NCI-H2227 treated with DMSO at 0.1 percent for 48 hours (cell line): ENCODE measurements around the gene MAPK8IP2.
"Not testable (repeated sequence)": the region's sequence is repeated elsewhere in the genome, so short reads cannot be mapped to it uniquely, and the experiment has no call there.

Experiments
- DNase-seq: peaks from one replicate; lab custom pipeline; 2025; lab: John Stamatoyannopoulos, UW

The MAPK8IP2 gene

GRCh38 chr22:50612528-50613221 is 12.1 kb downstream of the MAPK8IP2 start:
- DNase-seq = no peak

- no peak for DNase-seq
Observed at GRCh38 chr22:50613291-50613981, 12.8 kb downstream of the MAPK8IP2 start.

DNA sequence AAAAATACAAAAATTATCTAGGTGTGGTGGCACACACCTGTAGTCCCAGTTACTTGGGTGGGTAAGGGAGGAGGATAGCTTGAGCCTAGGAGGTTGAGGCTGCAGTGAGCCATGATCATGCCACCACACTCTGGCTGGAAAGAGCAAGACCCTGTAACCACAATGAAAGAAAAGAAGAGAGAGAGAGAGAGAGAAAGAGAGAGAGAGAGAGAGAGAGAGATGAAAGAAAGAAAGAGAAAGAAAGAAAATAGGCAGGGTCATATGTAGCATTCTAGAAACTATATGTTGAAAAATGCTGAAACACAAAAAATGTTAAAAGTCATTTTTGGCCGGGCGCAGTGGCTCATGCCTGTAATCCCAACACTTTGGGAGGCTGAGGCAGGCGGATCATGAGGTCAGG is 13.7 kb downstream of the MAPK8IP2 start:
- DNase-seq = not testable (repeated sequence)

DNA sequence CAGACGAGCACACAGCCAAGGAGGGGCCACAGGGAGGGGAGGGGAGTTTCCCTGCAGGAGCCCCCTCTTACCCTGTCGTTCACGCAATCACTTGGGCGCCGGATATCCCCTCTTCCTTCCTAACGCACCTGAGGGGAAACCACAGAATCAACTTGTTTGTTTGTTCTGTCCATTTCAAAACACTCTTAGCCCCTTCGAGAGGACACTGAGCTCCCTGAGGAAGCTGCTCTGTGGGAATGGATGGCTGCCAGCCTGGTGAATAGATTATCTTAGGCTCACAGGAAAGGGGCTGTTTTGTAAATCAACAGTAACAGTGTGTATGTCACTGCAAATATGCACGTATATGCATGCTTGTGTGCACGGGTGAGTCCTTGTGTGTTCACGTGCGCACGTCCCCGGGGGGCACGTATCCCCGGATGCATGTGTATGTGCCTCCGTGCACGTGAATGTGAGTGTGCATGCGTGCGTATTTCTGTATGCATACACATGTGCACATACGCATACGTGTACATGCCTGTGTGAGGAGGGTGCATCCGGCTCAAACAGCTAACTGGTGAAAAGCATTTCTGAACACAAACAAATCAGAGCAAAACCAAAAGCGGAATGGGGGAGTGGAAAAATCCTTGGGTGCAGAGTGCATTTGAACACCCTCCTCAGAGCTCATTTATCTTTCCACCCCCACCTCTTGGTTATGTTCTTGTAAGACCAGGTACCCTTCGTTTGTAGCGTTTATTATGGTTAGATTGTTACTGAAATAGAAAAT is 20.2 kb downstream of the MAPK8IP2 start:
- DNase-seq = peak; percentile 76

DNA sequence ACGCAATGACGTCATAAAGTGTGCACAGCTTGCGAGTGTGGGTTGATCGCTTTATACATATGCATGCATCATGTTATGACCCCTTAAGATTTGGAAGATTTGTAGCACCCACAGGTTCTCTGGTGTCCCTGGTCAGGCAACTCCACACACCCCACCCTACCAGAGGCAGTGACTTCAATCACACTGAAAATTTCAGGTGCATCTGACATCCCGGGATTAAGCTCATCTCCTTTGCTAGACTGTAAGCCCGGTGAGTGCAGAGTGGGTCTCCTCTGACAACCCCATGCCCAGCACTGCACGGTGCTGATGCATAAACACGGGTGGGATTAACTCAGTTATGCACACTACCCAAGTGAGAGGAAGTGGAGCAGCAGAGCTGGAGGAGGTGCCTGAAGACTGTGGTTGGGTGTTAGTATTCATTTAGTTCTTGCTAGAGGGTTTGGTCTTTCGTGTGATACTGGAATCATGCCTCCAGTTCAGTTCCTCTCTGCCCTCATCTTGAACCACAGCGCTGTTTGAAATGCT is 20.8 kb downstream of the MAPK8IP2 start:
- no peak for DNase-seq

DNA sequence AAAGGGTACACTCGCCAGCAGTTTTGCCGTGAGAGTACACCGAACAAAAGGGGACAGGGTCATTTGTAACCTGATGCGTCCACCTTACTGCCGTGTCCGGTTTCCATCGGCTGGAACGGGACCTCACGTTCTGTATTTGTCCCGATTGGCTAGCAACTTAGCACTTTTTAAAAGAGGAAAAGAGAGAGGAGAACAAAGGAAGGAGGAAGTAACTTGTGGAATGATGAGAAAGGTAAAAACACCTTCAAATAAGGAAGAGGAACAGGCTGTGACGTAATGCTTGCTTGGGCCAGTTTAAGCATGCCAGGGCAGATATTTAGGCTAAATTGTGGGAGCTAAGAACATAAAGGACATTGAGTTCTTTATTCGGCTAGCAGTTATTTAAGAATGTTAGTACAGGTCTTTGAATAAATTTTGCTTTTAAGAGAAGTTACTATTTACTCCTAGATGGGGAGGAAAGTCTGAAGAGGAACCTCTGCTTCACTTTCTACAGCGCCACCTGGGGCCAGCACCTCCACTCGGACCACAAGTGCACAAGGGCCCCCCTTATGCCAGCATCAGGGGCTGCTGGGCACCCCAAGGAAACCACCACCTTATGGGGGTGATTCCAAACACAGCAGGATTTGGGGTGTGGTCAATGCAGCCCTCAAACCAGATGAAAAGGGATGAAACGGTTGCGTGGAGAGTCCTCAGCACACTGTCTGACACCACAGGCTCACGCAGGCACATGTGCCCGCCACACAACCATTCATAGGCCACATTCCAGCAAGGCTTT is 21.5 kb downstream of the MAPK8IP2 start:
- DNase-seq = no peak

DNA sequence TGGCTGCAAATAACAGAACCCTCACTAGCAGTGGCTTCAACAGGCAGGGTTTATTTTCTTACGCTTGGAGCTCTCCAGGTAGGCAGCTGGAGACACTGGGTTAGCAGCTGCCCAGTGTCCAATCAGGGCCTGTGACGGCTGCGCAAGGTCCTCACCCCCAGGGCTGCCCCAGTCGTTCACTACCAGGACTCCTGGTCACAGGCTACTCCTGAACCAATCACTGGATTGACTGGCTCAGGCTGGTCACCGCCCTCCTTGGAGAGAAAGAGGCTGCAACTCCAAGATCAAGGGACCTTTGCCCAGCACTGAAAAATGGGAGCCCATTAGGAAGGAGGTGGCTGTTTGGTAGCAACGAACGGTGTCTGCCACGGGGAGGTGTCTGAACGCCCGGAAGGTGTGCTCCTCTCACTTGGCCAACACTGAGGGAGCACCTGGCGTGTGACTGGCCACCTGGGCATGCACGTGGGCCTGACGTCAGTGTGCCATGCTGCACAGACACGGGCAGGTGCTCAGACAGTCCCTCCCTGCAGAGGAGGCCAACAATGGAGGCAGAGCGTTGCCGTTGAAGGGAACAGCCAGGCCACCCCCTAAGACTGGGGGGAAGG is 22.2 kb downstream of the MAPK8IP2 start:
- no peak for DNase-seq

- DNase-seq = no peak
Observed at GRCh38 chr22:50624347-50625130, 23.9 kb downstream of the MAPK8IP2 start.

- DNase-seq = no peak
Observed at GRCh38 chr22:50625131-50625567, 24.6 kb downstream of the MAPK8IP2 start.

GRCh38 chr22:50625568-50626313 is 25.1 kb downstream of the MAPK8IP2 start:
- DNase-seq = no peak

DNA sequence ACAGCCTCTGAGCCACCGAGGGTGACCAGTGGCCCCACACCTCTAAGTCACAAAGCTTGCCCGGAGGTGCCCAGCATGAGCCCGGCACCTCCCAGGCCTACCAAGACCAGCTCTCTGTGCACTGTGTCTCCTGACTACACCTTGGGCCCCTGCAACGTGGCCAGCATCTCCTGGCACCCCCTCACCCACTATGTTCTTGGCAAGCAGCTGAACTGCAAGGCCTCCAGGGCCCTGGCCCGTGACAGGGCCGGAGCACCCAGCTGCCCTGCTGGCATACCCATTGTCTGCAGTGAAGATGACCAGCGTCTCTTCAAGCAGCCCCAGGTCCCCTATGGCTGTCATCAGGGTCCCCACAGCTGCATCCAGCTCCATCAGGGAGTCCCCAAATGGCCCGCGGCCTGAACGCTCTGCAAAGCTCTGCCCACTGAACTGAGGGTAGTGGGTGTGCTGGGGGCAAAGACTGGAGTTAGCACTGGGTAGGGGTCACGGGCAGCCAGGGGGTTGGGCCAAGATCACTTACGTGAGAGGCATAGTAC is 25.8 kb downstream of the MAPK8IP2 start:
- no peak for DNase-seq

GRCh38 chr22:50626850-50627641 is 26.5 kb downstream of the MAPK8IP2 start:
- DNase-seq = no peak

GRCh38 chr22:50627642-50628542 is 27.3 kb downstream of the MAPK8IP2 start, which contains the start of gene ARSA:
Gene ARSA (minus strand): TSS chr22:50628152. CDS start chr22:50627779, 373 bp downstream.
- DNase-seq = peak; percentile 40

GRCh38 chr22:50628543-50629134 is 28.0 kb downstream of the MAPK8IP2 start:
- no peak for DNase-seq

DNA sequence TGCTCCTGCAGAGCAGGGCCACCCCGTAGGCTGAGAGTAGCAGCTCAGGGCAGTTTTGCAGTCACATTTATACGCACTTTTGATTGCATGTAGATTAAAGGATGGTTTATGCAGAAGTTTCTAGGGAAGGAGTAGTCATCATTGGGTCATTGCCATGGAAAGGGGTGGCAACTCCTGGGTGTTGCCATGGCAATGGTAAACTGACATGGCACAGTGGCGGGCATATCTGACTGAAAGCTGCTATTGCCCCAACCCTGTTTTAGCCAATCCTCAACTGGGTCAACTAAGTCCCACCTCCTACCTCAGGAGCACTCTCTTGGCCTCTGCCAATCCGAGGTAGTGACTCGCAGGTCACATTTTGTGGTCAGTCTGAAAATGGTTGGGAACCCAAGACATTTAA is 29.8 kb downstream of the MAPK8IP2 start:
- no peak for DNase-seq

DNA sequence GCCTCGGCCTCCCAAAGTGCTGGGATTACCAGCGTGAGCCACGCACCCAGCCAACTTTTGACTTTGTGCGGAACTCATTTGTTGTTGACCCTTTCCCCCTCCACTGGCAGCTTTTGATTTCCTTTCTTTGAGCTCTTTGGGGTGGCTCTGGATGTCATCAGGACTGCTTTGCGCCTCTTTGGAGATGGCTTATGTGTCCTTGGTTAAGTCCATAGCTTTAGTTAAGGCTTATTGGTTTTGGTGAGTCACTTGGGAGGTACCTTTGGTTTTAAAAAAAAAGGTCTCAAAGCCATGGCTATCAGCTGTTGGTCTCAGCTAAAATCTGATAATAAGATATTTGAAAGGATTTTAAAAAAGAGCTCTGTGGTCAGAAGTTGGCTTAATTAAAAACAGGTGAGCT is 32.5 kb downstream of the MAPK8IP2 start:
- no peak for DNase-seq

- no peak for DNase-seq
Observed at GRCh38 chr22:50633771-50634170, 33.2 kb downstream of the MAPK8IP2 start.
